Germinal center (tissue), 1 donor: ENCODE measurements around the gene CACNA2D1.

Source experiments
- DNase-seq: peaks from one replicate; pipeline ENCODE4 v3.0.0; 2012; ENCODE audit warnings: mixed read lengths, low spot score

Gene CACNA2D1

DNA sequence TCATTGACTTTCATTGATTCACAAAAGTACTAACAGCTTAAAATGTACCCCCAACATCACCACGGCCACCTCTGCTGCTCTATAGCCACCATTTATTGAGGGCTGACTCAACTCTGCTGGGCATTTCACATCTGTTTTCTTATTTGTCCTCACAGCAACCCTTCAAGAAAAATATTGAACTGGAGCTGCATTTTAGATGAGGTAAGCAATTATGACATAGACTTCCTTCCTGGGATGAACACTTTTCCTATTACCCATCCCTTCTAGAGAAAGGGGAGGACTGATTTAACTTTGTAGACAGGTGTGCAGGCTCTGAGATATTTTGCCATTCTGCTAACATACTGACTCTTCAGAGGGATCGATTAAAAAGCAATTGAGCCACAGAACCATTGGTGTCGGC is 217.4 kb downstream of the CACNA2D1 start:
- DNase-seq = no peak

DNA sequence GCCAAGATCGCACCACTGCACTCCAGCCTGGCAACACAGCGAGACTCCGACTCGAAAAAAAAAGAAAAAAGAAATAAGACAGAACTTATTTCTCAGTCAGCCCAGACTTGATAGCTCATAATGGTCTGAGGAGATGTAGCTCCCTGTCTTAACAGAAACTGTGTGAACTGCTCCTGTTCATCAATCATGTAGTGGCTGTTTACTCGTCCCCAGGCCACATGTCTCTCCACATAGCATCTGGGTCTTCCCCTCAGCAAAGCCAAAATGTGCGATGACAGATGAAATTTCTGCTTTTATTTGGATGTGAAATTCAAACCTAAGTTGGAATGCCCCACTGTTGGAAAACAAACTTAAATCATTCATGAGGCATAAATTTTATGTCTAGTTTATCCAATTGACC is 219.0 kb downstream of the CACNA2D1 start:
- DNase-seq = no peak

DNA sequence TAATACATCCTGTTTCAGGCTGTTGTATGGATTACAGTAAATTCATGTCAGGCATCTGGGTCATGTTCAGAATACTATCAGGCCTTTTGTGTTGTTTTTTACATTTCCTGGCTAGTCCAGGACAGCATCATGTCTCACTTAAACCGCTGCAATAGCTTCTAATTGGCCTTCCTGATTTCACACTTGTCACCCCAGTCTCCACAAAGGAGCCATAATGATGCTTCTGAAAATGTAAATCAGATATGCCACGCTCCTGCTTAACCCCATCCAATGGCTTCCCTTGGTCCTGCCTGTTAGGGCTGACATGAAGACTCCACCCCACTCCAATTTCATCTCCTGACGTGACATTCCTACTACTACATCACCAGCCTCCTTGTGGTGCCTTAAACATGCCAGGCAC is 220.0 kb downstream of the CACNA2D1 start:
- no peak for DNase-seq

DNA sequence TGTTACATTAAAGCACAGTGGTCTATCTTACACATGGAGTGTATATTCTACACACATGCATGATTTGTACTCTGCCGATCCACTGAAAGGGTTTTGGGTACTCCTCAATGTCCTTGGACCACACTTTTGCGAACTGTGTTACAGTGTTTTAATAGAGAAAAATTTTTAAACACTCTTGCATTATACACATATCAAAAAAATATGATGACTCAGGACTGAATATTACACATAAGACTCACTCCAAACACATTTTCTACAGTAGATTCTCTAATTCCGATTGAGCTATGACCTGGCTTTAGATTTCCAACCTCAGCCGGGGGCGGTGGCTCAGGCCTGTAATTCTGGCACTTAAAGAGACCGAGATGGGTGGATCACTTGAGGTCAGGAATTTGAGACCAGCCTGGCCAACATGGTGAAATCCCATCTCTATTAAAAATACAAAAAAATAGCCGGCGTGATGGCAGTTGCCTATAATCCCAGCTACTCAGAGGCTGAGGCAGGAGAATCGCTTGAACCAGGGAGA is 222.4 kb downstream of the CACNA2D1 start:
- no peak for DNase-seq

DNA sequence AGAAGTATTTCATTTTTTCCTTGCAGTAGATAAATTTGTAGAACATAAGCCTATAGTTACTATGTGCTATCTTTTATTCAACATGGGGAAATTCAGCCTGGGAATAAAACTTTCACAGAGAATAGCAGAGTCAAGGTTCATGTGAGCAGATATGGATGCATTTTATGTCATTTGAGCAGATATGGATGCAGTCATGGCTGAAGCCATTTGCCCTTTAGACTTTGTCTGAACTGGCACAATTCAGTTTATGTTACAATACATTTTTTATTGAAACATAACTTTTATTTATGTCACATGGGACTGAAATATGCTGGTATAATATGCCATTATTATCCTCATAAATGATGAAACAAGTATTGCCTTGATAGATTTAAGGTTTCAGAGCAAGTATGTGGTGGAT is 231.1 kb downstream of the CACNA2D1 start:
- DNase-seq = no peak

DNA sequence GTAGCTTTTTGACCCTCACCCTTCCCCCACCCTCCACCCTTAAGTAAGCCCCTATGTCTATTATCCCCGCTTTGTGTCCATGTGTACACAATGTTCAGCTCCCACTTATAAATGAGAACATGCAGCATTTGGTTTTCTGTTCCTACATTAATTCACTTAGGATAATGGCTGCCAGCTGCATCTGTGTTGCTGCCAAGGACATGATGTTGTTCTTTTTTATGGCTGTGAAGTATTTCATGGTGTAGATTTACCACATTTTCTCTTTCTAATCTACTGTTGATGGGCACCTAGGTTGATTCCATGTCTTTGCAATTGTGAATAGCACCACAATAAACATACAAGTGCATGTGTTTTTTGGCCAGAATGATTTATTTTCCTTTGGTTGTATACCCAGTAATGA is 232.2 kb downstream of the CACNA2D1 start:
- DNase-seq = no peak

DNA sequence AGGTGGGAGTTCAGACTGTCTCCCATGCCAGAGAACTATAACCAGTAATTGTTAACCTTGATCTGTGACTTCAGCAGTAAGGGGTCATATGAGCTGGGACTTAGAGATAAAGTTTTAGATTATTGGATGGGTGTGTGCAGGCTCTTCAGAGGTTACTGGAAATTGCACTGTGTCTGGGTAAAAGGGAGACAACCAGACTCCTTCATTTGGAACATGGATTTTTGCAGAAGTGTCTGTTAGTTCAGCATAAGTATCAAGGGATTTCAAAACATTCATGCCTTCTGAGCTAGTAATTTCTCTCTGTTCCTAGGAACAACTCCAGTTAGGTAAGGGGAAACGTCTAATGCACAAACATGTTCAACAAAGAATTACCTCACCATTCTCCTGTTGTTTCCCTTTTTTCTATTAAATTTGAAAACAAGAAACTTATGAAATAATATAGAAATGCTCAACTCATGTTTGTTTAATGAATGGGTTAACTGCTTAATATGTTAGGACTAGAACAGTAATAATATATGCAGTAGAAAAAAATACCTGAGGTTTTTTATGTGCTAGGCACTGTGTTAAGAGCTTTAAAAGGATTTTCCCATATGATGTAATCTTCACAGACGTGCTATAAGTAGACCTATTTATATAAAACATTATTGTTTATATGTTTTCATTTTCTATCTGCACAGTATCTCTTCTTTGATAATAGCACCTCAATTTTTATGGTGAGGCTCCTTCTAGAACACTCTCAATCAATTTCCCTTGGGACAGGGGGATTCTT is 233.0 kb downstream of the CACNA2D1 start:
- DNase-seq = no peak

DNA sequence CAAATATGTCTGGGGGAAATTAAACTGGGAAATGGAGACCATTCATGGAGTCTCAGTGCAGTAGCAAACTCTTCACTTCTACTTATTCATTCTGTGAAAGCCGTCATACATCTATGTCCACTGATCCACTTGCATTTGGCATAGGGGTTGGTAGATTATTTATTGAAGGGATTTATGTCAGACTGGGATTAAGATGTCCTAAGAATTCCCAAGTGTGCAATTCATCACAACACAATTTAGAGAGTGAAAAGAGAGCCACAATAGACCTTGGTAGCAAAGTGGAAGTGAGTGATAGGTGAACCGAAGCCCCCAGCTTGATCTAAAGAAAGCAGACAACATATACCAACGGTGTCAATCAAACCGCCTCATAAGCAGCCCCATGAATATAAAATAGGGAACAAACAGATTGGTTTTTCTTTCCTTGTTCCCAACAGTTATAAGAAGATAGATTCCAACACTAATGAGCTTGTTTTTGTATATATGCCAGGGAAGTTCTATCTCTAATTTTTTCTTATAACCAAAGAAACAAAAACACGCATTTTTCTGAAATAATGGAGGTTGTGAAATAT is 234.3 kb downstream of the CACNA2D1 start:
- no peak for DNase-seq

DNA sequence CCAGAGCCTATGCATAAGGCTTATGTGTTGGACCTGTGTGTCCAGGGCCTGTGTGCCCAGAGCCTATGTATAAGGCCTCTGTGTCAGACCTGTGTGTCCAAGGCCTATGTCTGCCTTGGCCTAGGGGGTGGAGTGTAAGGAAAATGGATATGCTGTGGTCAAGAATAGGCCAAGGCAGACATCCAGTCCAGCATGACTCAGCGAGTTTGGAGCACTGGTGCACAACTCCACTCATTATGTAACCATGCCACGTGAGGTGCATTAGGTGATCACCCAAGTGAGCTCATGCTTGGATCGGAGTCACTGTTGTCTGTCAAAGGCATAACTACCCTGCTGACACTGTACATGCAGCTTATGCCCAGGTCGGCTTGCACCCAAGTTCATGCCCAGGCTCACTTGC is 238.9 kb downstream of the CACNA2D1 start:
- no peak for DNase-seq

DNA sequence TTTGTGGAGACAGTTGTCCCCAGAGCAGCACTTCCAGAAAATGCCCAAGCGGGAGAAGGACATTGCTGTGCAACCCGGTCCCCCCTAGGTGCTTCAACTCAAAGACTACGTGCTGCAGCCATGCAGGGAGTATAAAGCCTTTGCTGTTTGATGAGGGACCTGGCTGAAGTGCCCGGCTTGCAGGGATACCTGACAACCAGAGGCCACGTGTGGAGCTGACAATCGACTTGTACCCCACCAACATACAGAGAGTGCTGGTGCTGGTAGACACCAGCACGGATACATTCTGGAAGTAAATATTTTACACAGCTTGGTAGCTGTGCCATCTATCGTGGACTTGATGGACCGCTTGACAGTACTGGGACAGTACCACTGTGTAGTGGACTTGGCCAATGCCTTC is 240.6 kb downstream of the CACNA2D1 start:
- DNase-seq = no peak

DNA sequence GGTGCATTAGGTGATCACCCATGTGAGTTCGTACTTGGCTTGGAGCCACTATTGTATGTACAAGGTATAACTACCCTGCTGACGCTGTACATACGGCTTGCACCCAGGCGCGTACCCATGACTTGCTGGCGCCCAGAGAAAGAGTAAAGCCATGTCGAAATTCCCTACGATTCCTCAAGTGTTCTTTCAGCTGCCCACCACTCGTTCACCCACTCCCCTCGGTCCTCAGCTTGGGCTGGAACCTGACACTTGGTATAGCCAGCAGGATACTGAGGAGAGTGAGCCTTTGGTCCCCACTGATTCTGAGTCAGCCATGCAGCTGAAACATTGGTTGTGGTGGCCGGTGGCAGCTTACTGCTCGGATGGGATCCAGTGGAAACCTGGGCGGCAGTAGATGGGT is 241.5 kb downstream of the CACNA2D1 start:
- DNase-seq = no peak

DNA sequence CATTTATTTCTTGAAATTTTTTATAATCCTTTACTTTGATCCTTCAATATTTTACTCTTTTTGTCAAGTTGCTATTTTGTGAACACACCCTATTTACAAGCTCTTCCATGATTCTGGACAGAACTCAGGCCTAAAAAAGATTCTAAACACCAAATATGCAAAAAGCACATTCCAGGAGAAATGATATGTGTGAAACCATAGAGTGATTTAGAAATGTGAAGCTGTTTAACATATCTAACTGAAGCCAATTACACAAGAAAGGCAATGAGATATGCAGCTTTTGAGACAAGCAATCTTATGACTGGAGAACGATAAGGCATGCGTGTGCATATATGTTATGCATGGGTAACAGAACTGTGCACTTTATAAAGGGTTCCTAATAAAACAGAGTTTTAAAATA is 243.0 kb downstream of the CACNA2D1 start:
- DNase-seq = no peak

DNA sequence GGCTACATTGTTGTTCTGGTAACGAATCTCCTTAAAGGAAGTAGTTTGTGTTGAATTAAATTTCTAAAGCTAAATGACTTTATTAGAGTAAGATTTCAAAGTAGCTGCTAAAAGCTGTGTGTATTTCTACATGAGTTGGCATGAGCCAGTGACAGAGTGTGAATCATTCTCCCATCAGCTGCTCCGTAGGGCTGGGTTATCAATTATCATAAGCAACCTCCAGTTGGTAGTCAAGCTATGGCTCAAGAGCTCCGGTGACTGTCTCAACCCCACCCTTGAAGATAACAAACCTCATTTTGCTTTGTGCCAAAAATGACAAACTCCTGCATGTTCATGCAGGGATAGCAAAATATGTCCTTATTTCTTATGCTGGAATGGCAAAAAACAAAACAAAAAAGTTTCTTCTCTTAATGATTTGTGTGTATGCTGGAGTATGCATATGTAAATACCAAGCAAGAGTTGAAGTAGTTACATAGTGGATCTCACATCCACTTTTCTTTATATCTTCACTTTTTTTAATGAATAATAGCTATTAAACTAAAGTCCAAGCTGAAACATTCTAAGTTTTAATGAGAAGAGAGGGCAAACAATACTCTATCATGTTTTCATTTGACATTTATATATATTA is 249.4 kb downstream of the CACNA2D1 start:
- no peak for DNase-seq

DNA sequence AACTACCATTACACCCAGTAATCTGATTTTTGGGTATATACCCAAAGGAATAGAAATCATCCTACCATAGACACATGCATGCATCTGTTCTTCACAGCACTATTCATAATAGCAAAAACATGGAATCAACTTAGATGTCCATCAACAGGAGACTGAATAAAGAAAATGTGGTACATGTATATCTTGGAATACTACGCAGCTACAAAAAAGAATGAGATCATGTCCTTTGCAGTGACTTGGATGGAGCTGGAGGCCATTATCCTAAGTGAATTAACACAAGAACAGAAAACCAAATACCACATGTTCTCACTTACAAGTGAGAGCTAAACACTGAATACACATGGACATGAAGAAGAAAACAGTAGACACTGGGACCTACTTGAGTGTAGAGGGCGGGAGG is 254.9 kb downstream of the CACNA2D1 start:
- no peak for DNase-seq

DNA sequence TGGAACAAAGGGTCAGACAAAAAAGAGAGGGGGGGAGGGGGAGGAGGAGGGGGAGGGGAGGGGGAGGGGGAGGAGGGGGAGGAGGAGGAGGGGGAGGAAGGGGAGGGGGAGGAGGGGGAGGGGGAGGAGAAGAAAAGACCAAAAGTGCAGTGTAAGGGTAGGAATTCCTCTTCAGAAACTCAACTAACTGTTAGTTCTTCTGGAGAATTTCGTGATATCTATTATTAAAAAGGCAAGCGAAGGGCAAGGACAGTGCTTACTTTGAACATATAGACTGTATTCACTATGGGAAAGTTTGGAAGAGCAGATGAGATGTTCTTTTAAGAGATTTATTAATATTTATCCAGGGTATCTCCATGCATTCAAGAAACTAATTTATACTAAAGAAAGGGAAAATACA is 258.1 kb downstream of the CACNA2D1 start:
- DNase-seq = no peak

DNA sequence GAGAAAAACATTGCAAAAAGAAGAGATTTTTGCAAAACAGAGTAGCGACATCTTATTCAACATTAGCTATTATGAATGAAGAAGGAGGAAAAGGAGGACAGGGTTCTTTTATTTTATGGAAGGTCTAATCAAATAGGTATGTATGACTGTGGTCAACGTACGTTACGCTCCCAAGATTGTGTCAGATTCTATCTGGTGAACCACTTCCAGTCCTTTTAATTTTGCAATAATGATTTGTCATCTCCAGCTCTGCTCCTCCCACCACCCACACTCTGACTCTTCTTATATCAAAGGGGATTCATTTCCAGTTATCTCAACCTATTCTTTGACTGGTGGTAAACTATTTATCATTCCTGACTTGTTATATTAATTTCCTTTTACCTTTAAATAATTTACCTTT is 259.9 kb downstream of the CACNA2D1 start:
- no peak for DNase-seq

DNA sequence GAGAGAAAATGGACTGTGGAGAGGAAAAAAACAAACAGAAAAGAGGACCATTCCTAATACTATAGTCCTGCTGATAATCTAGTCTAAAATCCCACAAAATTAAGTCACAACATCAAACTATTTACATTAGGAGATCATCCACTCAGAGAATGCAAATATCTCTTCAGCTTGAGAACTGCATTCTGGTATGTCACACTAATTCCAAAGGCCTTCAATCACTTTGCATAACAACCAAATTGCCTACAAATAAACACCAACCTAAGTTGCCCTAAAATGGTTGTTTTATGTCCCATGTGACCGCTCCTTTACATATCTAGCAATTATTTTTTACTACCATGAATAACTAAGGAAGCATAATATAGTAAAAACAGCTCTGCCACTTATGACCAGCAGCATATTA is 264.3 kb downstream of the CACNA2D1 start:
- DNase-seq = no peak

DNA sequence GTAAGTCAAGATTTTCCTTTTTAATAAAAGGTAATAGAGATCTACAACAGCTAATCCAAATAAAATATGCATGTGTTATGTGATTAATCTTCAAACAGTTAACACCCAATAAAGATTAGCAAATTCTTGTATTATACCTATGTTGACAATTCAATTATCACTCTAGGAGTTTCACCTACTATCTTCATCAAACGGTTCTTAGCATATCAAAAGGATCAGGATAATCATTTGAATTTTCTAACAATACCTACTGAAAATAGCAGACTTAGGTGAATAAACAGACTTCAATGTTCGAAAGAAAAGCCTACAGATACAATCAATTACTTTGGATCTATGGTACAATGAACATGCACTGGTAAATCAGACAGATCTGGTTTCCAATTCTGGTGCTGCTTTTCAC is 268.3 kb downstream of the CACNA2D1 start:
- no peak for DNase-seq

DNA sequence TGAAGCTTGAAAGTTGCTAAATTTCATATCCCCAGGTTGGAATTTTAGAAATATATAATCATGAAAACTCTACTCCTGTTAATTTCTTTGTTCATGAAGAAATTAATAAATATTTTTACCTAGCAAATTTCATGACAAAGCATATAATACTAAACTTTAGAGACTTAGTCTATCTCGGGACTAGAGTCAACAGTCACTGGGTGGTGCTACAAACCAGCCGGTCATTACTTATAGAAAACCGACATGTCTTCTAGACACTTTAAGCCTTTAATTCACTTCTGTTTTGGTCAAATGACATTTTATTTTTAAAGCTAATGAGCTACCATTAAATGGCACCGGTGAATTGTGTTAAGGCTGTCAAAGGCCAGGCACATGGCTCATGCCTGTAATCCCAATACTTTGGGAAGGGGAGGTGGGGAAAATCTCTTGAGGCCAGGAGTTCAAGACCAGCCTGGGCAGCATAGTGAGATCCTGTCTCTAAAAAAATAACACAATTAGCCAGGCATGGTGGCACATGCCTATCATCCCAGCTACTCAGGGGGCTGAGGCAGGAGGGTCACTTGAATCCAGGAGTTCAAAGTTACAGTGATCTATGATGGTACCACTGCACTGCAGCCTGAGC is 270.1 kb downstream of the CACNA2D1 start:
- DNase-seq = no peak

DNA sequence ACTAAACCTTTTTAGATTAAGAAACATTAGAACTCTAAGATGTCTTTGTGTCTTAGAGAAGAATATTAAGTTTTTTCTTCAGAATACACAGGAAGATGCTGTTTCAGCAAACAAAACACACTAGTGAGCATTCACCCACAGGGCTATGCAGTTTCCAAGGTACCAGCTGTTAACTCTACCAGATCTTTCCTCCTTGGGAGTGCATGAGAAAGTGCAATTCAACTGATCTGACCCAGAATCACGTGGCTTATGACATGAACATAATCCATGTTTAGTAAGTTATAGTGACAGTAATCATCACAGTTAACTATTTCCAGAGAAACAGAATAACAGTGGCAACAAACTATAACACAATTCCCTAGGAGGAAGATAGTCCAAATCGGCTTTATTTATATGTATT is 270.7 kb downstream of the CACNA2D1 start:
- DNase-seq = no peak

DNA sequence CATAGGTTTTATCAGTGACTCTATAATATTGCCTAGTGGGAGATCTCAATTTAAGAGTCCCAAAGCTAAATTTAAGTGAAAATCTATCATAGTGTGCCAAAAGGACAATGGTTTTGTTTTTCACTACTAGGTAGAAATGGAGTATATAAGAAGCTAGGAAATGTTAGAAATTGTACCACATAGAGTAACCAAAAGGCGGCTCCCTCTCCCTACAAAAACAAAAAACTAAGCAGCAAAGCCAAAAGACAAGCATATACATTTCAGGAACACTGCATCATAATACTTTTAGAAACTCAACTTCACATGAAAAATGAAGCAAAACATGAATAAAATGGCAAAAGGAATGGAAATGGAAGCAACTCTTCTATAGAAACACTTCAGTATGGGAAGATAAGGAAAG is 271.6 kb downstream of the CACNA2D1 start:
- no peak for DNase-seq

DNA sequence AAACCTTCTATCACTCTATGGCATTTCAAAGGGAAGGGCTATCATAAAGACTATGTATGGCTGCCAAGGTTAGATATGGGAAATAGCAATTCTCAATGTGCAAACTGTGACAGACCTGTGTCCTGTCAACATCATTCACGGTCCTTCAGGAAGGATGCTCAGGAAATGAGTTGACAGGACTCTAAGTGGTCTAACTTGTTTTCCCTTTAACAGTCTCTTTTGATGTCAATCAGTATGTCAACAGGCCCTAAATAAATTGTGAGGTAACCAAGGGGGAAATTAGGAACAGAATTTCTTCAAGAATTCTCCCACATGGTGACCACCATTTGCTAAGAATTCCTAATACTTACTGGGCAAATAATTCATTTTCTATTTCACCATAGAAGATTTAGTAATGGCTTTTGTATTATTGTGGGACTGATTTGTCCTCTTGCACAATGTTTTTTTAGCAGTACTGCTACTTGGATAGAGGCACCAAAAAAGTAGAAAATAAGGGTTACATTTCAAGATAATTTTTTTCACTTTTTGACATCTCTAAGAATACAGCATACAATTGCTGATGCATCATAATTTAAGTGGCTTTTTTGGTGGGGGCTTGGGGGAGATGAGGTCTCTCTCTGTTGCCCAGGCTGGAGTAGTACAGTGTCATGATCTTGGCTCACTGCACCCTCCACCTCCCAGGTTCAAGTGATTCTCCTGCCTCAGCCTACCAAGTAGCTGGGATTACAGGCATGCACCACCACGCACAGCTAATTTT is 275.8 kb downstream of the CACNA2D1 start:
- no peak for DNase-seq
